Measurements from ENCODE around the gene PCSK5.

The PCSK5 gene

GRCh38 chr9:76405340-76405739, 514.9 kb downstream of the PCSK5 start:
- DNase-seq, result no peak

- no peak for DNase-seq
Measured at GRCh38 chr9:76405868-76406267, 515.4 kb downstream of the PCSK5 start.

Measured in NCI-H2029 treated with DMSO at 0.1 percent for 48 hours (cell line).